Measurements from ENCODE around the gene AIFM3.

DNA sequence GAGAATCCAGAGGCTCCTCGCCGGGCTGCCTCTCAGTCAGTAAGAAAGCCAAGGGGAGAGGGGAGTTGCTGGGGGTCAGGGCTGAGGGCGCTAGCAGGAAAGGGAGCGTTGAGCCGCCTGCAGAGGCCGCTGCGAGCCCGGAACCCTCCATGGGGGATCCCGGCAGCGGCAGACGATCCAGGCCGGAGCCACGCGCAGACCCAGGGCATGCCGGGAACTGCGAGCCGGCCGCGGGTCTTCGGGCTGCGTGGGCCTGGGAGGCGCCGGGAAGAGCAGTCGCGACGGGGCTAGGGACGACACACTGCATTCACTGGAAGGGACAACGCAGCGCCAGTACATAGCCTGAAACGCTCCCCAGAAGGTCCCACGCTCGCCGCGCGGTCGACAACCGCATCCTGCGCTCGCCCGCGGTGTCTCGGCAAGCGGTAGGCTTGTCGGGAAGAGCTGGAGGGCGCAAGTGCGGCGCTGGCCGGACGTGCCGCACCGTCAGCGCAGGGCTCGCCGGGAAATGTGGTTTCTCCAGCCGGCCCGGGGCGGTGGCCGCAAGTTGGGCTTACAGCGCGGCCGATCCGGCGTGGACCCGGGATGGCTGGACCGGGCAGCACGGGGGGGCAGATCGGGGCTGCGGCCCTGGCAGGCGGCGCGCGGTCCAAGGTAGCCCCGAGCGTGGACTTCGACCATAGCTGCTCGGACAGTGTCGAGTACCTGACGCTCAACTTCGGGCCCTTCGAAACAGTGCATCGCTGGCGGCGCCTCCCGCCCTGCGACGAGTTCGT, 14.9 kb downstream of the AIFM3 start, which contains the start of gene LZTR1:
- peak; percentile 79 to 94 (median 91) for TF ChIP-seq POLR2A (IDR thresholded peaks at IDR 0.05)
- TF ChIP-seq, protein P1, sequence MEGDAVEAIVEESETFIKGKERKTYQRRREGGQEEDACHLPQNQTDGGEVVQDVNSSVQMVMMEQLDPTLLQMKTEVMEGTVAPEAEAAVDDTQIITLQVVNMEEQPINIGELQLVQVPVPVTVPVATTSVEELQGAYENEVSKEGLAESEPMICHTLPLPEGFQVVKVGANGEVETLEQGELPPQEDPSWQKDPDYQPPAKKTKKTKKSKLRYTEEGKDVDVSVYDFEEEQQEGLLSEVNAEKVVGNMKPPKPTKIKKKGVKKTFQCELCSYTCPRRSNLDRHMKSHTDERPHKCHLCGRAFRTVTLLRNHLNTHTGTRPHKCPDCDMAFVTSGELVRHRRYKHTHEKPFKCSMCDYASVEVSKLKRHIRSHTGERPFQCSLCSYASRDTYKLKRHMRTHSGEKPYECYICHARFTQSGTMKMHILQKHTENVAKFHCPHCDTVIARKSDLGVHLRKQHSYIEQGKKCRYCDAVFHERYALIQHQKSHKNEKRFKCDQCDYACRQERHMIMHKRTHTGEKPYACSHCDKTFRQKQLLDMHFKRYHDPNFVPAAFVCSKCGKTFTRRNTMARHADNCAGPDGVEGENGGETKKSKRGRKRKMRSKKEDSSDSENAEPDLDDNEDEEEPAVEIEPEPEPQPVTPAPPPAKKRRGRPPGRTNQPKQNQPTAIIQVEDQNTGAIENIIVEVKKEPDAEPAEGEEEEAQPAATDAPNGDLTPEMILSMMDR (IDR thresholded peaks at IDR 0.05) = peak; percentile 22 to 58 (median 30)
